Left lung (tissue), 10 donors: ENCODE data around the gene SKOR2. TPM values are rescaled to one million over a fixed set of nuclear protein-coding genes. Genes with fewer than 3 reads are reported as not detected.
"Not testable (repeated sequence)": the region's sequence is repeated elsewhere in the genome, so short reads cannot be mapped to it uniquely, and the experiment has no call there.

Experiments
- ATAC-seq: fragments of 200-7000 bp; cut with Tn5 transposase; one replicate; pipeline ENCODE4 v1.9.1; 2020; ENCODE audit warnings: moderate library complexity
- DNase-seq, 4 donors: peaks; one replicate each; pipeline ENCODE4 v3.0.0-alpha.2; 2013 to 2020
- H3K27ac ChIP-seq, 2 donors: fragments of 200-600 bp; sonication (generic) in 1 of 2; one replicate each; pipeline versions ENCODE4 v1.5.0 to v1.8.0; 2020 to 2021
- H3K27me3 ChIP-seq, 2 donors: fragments of 200-600 bp; sonication (generic) in 1 of 2; one replicate each; pipeline versions ENCODE4 v1.5.0 to v1.8.0; 2020 to 2021
- H3K36me3 ChIP-seq, 2 donors: fragments of 200-600 bp; sonication (generic) in 1 of 2; one replicate each; pipeline versions ENCODE4 v1.5.0 to v1.8.0; 2020 to 2021
- H3K4me1 ChIP-seq, 2 donors: fragments of 200-600 bp; one replicate each; pipeline ENCODE4 v1.8.0; 2021
- H3K4me3 ChIP-seq, 2 donors: fragments of 200-600 bp; sonication (generic) in 1 of 2; one replicate each; pipeline versions ENCODE4 v1.5.0 to v1.8.0; 2020 to 2021; ENCODE audit warnings: mild to moderate bottlenecking in 1 of 2
- H3K9me3 ChIP-seq, 2 donors: fragments of 200-600 bp; sonication (generic) in 1 of 2; one replicate each; pipeline versions ENCODE4 v1.5.0 to v1.8.0; 2020 to 2021
- intact Hi-C, 2 donors: fragments of 100-400 bp; cut with DNase I; formaldehyde crosslinking; loops; one replicate each; pipeline versions ENCODE4 v1.11.2 to v1.14.2; 2022
- polyA plus RNA-seq, 6 donors: library from polyadenylated mRNA; unstranded; fragments of 120-200 nt; gene quantifications; one replicate each; pipeline ENCODE4 v1.2.1, GENCODE V29; 2013; ENCODE audit not compliant: insufficient read length in 6 of 6
- total RNA-seq, 2 donors: library from RNA; stranded (reverse); fragmentation: NEBNext Ultra II Directional; extraction: Animal tissue kit (Norgen Biotek cat#: 25700); gene quantifications; one replicate each; pipeline ENCODE4 v1.2.1, GENCODE V29; 2021
- TF ChIP-seq, protein P1 (sequence below), 2 donors: fragments of 200-600 bp; sonication (generic) in 1 of 2; IDR thresholded peaks; one replicate each; pipeline versions ENCODE4 v1.5.0 to v1.8.0; 2021; ENCODE audit warnings: antibody characterized with exemption in 2 of 2
- donor health status: DM: no; HTN: yes; CAD: no.
- donor health status: DM: no; HTN: no; CAD: no.

The SKOR2 gene
- total and polyA plus RNA-seq, 8 donors, result 0.11 TPM; not detected in 7

- TF ChIP-seq, protein P1, sequence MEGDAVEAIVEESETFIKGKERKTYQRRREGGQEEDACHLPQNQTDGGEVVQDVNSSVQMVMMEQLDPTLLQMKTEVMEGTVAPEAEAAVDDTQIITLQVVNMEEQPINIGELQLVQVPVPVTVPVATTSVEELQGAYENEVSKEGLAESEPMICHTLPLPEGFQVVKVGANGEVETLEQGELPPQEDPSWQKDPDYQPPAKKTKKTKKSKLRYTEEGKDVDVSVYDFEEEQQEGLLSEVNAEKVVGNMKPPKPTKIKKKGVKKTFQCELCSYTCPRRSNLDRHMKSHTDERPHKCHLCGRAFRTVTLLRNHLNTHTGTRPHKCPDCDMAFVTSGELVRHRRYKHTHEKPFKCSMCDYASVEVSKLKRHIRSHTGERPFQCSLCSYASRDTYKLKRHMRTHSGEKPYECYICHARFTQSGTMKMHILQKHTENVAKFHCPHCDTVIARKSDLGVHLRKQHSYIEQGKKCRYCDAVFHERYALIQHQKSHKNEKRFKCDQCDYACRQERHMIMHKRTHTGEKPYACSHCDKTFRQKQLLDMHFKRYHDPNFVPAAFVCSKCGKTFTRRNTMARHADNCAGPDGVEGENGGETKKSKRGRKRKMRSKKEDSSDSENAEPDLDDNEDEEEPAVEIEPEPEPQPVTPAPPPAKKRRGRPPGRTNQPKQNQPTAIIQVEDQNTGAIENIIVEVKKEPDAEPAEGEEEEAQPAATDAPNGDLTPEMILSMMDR (IDR thresholded peaks at IDR 0.05), result no peak
- H3K36me3 ChIP-seq, result no peaks in the 10 kb centered on the region
- ATAC-seq (no peak), DNase-seq (no peak)
- intact Hi-C loops, result no loop called here
- H3K4me3 ChIP-seq, result no peak overlapping the region
- H3K27me3 ChIP-seq, result peaks cover 4 to 33% of the 10 kb centered on the region in 2 donors
- no peaks in the 10 kb centered on the region for H3K9me3 ChIP-seq
- no peak overlapping the region for H3K27ac ChIP-seq
- no peaks in the 10 kb centered on the region for H3K4me1 ChIP-seq
Observed at GRCh38 chr18:47209171-47209570, 42.3 kb downstream of the SKOR2 start.

DNA sequence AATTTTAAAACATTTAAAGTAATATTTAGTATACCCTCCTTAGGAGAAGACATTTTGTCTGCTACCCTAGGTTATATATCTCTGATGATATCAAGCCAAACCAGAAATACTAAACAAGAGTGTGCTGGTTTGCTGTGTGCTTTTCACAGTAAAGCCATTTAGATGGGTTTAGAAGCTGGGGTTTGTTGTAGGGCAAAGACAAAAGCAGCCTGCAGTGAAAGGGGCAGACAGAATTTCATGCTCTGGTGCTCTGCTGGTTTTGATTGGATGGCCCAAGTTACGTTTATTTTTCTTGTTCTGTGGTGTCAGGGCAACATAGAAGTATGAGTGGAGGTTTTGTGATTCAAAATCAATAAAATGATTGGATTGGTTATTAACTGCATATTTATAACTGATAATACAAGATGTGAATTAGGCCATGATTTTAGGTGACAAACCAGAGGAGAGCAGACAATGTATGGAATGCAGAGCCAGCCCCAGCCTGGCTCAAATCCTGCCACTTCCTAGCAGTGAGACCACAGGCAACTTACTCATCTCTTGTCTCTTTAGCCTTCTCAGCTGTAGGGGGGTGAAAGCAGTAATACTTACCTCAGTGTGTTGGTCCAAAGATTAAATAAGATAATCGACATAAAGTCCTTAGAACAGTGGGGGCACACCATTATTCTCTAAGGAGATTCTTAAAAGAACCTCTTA, 44.4 kb downstream of the SKOR2 start:
- intact Hi-C loops, result no loop called here
- peaks cover 4 to 19% of the 10 kb centered on the region in 2 donors for H3K27me3 ChIP-seq
- DNase-seq, result no peak
- no peaks in the 10 kb centered on the region for H3K36me3 ChIP-seq
- ATAC-seq, result no peak
- no peak overlapping the region for H3K27ac ChIP-seq
- TF ChIP-seq, protein P1 (IDR thresholded peaks at IDR 0.05), result no peak
- no peaks in the 10 kb centered on the region for H3K4me1 ChIP-seq
- H3K9me3 ChIP-seq, result no peaks in the 10 kb centered on the region
- no peak overlapping the region for H3K4me3 ChIP-seq

GRCh38 chr18:47204908-47205522, 46.4 kb downstream of the SKOR2 start:
- peak in 1 of 4 donors; percentile 39 for DNase-seq
- H3K27ac ChIP-seq, result no peak overlapping the region
- H3K4me3 ChIP-seq, result no peak overlapping the region
- TF ChIP-seq, protein P1 (IDR thresholded peaks at IDR 0.05), result peak; percentile 59 to 75
- peak; percentile 78 for ATAC-seq
- H3K27me3 ChIP-seq, result peaks cover 0 to 18% of the 10 kb centered on the region in 2 donors
- intact Hi-C loops, result loop anchor here in 1 of 2 donors (5.0 kb wide), 1 partner anchor 103 kb away; no protein-coding TSS in a partner anchor
- no peaks in the 10 kb centered on the region for H3K4me1 ChIP-seq
- H3K36me3 ChIP-seq, result no peaks in the 10 kb centered on the region
- H3K9me3 ChIP-seq, result no peaks in the 10 kb centered on the region

DNA sequence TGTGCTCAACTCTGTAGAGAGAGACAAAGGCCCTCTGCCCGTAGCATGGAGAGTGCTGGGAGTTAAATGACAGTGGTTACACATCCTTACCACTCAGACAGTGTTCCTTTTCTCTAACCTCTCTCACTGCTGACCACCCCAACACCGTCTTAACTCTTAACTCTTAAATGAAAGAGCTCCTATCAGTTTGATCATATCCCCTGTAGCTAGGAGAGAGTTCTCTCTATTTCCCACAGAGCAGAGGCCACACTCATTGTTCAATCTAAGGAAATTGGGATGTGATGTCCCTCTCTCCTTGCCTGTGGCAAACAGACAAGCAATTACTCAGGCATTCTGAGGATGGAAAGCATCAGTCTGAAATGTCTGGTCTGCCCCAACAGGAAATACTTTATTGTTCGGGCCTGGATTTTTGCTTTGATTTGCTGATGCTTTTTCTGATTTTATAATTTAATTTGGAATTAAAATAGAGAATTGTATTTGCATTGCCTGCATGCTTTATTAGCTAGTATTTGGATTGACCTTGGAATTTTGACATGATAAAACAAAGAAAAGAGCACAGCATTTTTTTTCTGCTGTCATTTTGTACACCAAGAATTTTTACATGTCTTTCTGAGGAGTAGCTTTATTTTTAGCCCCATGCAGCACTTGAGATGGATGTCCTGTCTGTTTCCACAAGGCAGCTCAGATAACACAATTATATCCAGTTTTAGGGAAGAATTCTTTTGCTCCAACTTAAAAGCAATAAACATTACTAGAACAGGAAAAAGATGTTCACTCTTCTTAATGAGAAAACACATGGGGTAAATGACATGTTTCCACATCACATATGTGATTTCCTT, 47.6 kb downstream of the SKOR2 start:
- H3K4me3 ChIP-seq, result no peak overlapping the region
- H3K27me3 ChIP-seq, result peaks cover 0 to 6% of the 10 kb centered on the region in 2 donors
- ATAC-seq (no peak), DNase-seq (no peak)
- TF ChIP-seq, protein P1 (IDR thresholded peaks at IDR 0.05), result no peak
- H3K9me3 ChIP-seq, result no peaks in the 10 kb centered on the region
- no peak overlapping the region for H3K27ac ChIP-seq
- H3K36me3 ChIP-seq, result no peaks in the 10 kb centered on the region
- H3K4me1 ChIP-seq, result no peaks in the 10 kb centered on the region
- intact Hi-C loops, result loop anchor here in 1 of 2 donors (5.0 kb wide), 1 partner anchor 102 kb away; no protein-coding TSS in a partner anchor

DNA sequence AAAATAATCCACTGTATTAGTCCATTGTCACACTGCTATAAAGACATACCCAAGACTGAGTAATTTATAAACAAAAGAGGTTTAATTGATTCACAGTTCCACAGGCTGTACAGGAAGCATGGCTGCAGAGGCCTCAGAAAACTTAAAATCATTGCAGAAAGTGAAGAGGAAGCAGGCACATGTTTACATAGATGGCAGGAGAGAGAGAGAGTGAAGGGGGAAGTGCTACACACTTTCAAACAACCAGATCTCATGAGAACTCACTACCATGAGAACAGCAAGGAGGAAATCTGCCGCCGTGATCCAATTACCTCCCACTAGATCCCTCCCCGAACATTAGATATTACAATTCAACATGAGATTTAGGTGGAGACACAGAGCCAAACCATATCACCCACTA, 55.5 kb downstream of the SKOR2 start:
- H3K36me3 ChIP-seq, H3K4me3 ChIP-seq, H3K27ac ChIP-seq, ATAC-seq, DNase-seq, H3K27me3 ChIP-seq, H3K9me3 ChIP-seq, intact Hi-C loops, H3K4me1 ChIP-seq: not testable (repeated sequence)
